Measurements from ENCODE around the gene SNX17.
A peak's percentile ranks its signal among the peaks of the same experiment; 100 is the strongest.
"Not testable (repeated sequence)": the region's sequence is repeated elsewhere in the genome, so short reads cannot be mapped to it uniquely, and the experiment has no call there.

The SNX17 gene

GRCh38 chr2:27370026-27370815 lies at the start of gene SNX17, which contains the start of gene EIF2B4:
Gene SNX17, plus strand, starts transcription at chr2:27370616. Its CDS starts 128 bp downstream, at chr2:27370744.
Gene EIF2B4, minus strand, starts transcription at chr2:27370338. Its CDS starts 24 bp downstream, at chr2:27370314.
- peak; percentile 100 for DNase-seq

GRCh38 chr2:27320958-27321543 lies 49.4 kb upstream of the SNX17 start:
- peak; percentile 44 for DNase-seq

GRCh38 chr2:27322301-27322765 lies 48.1 kb upstream of the SNX17 start:
- DNase-seq, result no peak

GRCh38 chr2:27322766-27323595 lies 47.4 kb upstream of the SNX17 start, which contains the start of gene MPV17:
Gene MPV17, minus strand, starts transcription at chr2:27323097. Its CDS starts 580 bp downstream, at chr2:27322517.
- DNase-seq, result peak; percentile 95

GRCh38 chr2:27323596-27324285 lies 46.7 kb upstream of the SNX17 start:
- DNase-seq, result no peak

- no peak for DNase-seq
These were observed 45.7 kb upstream of the SNX17 start for GRCh38 chr2:27324720-27325119.

- no peak for DNase-seq
These were observed 35.1 kb upstream of the SNX17 start for GRCh38 chr2:27335311-27335710.

- DNase-seq, result no peak
These were observed 34.2 kb upstream of the SNX17 start for GRCh38 chr2:27336173-27336572.

- DNase-seq, result no peak
These were observed 22.8 kb upstream of the SNX17 start for GRCh38 chr2:27347641-27348040.

GRCh38 chr2:27350106-27350693 lies 20.2 kb upstream of the SNX17 start:
- no peak for DNase-seq

GRCh38 chr2:27351802-27352598 lies 18.4 kb upstream of the SNX17 start:
- no peak for DNase-seq

GRCh38 chr2:27353386-27353761 lies 17.0 kb upstream of the SNX17 start:
- DNase-seq, result not testable (repeated sequence)

GRCh38 chr2:27353762-27354596 lies 16.4 kb upstream of the SNX17 start:
- DNase-seq, result no peak

- no peak for DNase-seq
These were observed 15.9 kb upstream of the SNX17 start for GRCh38 chr2:27354597-27354927.

- DNase-seq, result peak; percentile 51
These were observed 14.4 kb upstream of the SNX17 start for GRCh38 chr2:27356056-27356381.

- DNase-seq, result peak; percentile 96
These were observed 13.8 kb upstream of the SNX17 start, which contains the start of gene GTF3C2 for GRCh38 chr2:27356382-27357181. Gene GTF3C2, minus strand, starts transcription at chr2:27356764. Its CDS starts 13,210 bp downstream, at chr2:27343554.

- DNase-seq, result no peak
These were observed 7.6 kb upstream of the SNX17 start for GRCh38 chr2:27362678-27363420.

GRCh38 chr2:27363933-27364332 lies 6.5 kb upstream of the SNX17 start:
- no peak for DNase-seq

GRCh38 chr2:27369471-27370025 lies 868 bp upstream of the SNX17 start:
- DNase-seq, result peak; percentile 75

Measured in femur (tissue), 1 donor.